ENCODE results near the gene GPR89B.
"Not testable (repeated sequence)": the region's sequence is repeated elsewhere in the genome, so short reads cannot be mapped to it uniquely, and the experiment has no call there.

Gene GPR89B

GRCh38 chr1:147928236-147929132 is at the start of gene GPR89B:
Gene GPR89B, plus strand, starts transcription at chr1:147928420. Its CDS starts 117 bp downstream, at chr1:147928537.
- H3K4me1 ChIP-seq (ENCODE audit: control insufficient read depth, low read depth, low read length); H3K36me3 ChIP-seq (ENCODE audit: control insufficient read depth, low read depth, low read length); H3K27me3 ChIP-seq (ENCODE audit: control insufficient read depth, insufficient read depth, low read length); H3K9me3 ChIP-seq (ENCODE audit: control insufficient read depth, low read depth, low read length); H3K27ac ChIP-seq (ENCODE audit: low read length): not testable (repeated sequence)
- Histone ChIP-seq H3K4me3 (ENCODE audit: low read length) (peak within 1 kb of the TSS; percentile 81), H3K9ac (ENCODE audit: low read length) (peak within 1 kb of the TSS; percentile 65)

GRCh38 chr1:147879911-147880310 is 48.3 kb upstream of the GPR89B start:
- Histone ChIP-seq H3K27me3 (ENCODE audit: control insufficient read depth, insufficient read depth, low read length) (no peaks in the 10 kb centered on the region), H3K36me3 (ENCODE audit: control insufficient read depth, low read depth, low read length) (no peaks in the 10 kb centered on the region), H3K4me1 (ENCODE audit: control insufficient read depth, low read depth, low read length) (peaks cover 8% of the 10 kb centered on the region), H3K9ac (ENCODE audit: low read length) (no peak overlapping the region), H3K9me3 (ENCODE audit: control insufficient read depth, low read depth, low read length) (peaks cover 9% of the 10 kb centered on the region), H3K4me3 (ENCODE audit: low read length) (no peak overlapping the region), H3K27ac (ENCODE audit: low read length) (no peak overlapping the region)

- Histone ChIP-seq H3K36me3 (ENCODE audit: control insufficient read depth, low read depth, low read length) (no peaks in the 10 kb centered on the region), H3K27ac (ENCODE audit: low read length) (no peak overlapping the region)
Observed at GRCh38 chr1:147882535-147882934, 45.7 kb upstream of the GPR89B start.

GRCh38 chr1:147890177-147890790 is 37.9 kb upstream of the GPR89B start:
- no peaks in the 10 kb centered on the region for H3K36me3 ChIP-seq (ENCODE audit: control insufficient read depth, low read depth, low read length)
- H3K27me3 ChIP-seq (ENCODE audit: control insufficient read depth, insufficient read depth, low read length): no peaks in the 10 kb centered on the region
- no peak overlapping the region for H3K27ac ChIP-seq (ENCODE audit: low read length)
- H3K9me3 ChIP-seq (ENCODE audit: control insufficient read depth, low read depth, low read length): no peaks in the 10 kb centered on the region
- H3K4me1 ChIP-seq (ENCODE audit: control insufficient read depth, low read depth, low read length): peaks cover 4% of the 10 kb centered on the region
- no peak overlapping the region for H3K4me3 ChIP-seq (ENCODE audit: low read length)
- no peak overlapping the region for H3K9ac ChIP-seq (ENCODE audit: low read length)

More at GRCh38 chr1:147882535-147882934, 45.7 kb upstream of the GPR89B start:
- Histone ChIP-seq H3K9ac (ENCODE audit: low read length) (no peak overlapping the region), H3K4me3 (ENCODE audit: low read length) (no peak overlapping the region), H3K27me3 (ENCODE audit: control insufficient read depth, insufficient read depth, low read length) (no peaks in the 10 kb centered on the region), H3K9me3 (ENCODE audit: control insufficient read depth, low read depth, low read length) (peaks cover 9% of the 10 kb centered on the region), H3K4me1 (ENCODE audit: control insufficient read depth, low read depth, low read length) (peaks cover 4% of the 10 kb centered on the region)

- Histone ChIP-seq H3K27me3 (ENCODE audit: control insufficient read depth, insufficient read depth, low read length) (no peaks in the 10 kb centered on the region), H3K36me3 (ENCODE audit: control insufficient read depth, low read depth, low read length) (no peaks in the 10 kb centered on the region), H3K27ac (ENCODE audit: low read length) (no peak overlapping the region), H3K4me1 (ENCODE audit: control insufficient read depth, low read depth, low read length) (peaks cover 4% of the 10 kb centered on the region), H3K4me3 (ENCODE audit: low read length) (no peak overlapping the region), H3K9ac (ENCODE audit: low read length) (no peak overlapping the region), H3K9me3 (ENCODE audit: control insufficient read depth, low read depth, low read length) (no peaks in the 10 kb centered on the region)
Observed at GRCh38 chr1:147891088-147891487, 37.1 kb upstream of the GPR89B start.

GRCh38 chr1:147892216-147892615 is 36.0 kb upstream of the GPR89B start:
- H3K27me3 ChIP-seq (ENCODE audit: control insufficient read depth, insufficient read depth, low read length): no peaks in the 10 kb centered on the region

GRCh38 chr1:147892731-147893214 is 35.4 kb upstream of the GPR89B start:
- Histone ChIP-seq H3K9ac (ENCODE audit: low read length) (no peak overlapping the region), H3K9me3 (ENCODE audit: control insufficient read depth, low read depth, low read length) (no peaks in the 10 kb centered on the region), H3K4me3 (ENCODE audit: low read length) (no peak overlapping the region), H3K27me3 (ENCODE audit: control insufficient read depth, insufficient read depth, low read length) (no peaks in the 10 kb centered on the region), H3K4me1 (ENCODE audit: control insufficient read depth, low read depth, low read length) (peaks cover 4% of the 10 kb centered on the region), H3K36me3 (ENCODE audit: control insufficient read depth, low read depth, low read length) (no peaks in the 10 kb centered on the region), H3K27ac (ENCODE audit: low read length) (no peak overlapping the region)

More at GRCh38 chr1:147892216-147892615, 36.0 kb upstream of the GPR89B start:
- no peak overlapping the region for H3K27ac ChIP-seq (ENCODE audit: low read length)
- H3K9ac ChIP-seq (ENCODE audit: low read length): no peak overlapping the region
- no peak overlapping the region for H3K4me3 ChIP-seq (ENCODE audit: low read length)
- no peaks in the 10 kb centered on the region for H3K36me3 ChIP-seq (ENCODE audit: control insufficient read depth, low read depth, low read length)
- H3K4me1 ChIP-seq (ENCODE audit: control insufficient read depth, low read depth, low read length): peaks cover 4% of the 10 kb centered on the region
- no peaks in the 10 kb centered on the region for H3K9me3 ChIP-seq (ENCODE audit: control insufficient read depth, low read depth, low read length)

- H3K9me3 ChIP-seq (ENCODE audit: control insufficient read depth, low read depth, low read length): no peaks in the 10 kb centered on the region
- no peak overlapping the region for H3K9ac ChIP-seq (ENCODE audit: low read length)
- peaks cover 4% of the 10 kb centered on the region for H3K4me1 ChIP-seq (ENCODE audit: control insufficient read depth, low read depth, low read length)
- no peak overlapping the region for H3K4me3 ChIP-seq (ENCODE audit: low read length)
- no peaks in the 10 kb centered on the region for H3K27me3 ChIP-seq (ENCODE audit: control insufficient read depth, insufficient read depth, low read length)
- no peak overlapping the region for H3K27ac ChIP-seq (ENCODE audit: low read length)
- H3K36me3 ChIP-seq (ENCODE audit: control insufficient read depth, low read depth, low read length): no peaks in the 10 kb centered on the region
Observed at GRCh38 chr1:147895123-147895522, 33.1 kb upstream of the GPR89B start.

GRCh38 chr1:147897029-147897752 is 31.0 kb upstream of the GPR89B start:
- Histone ChIP-seq H3K4me1 (ENCODE audit: control insufficient read depth, low read depth, low read length) (peaks cover 4% of the 10 kb centered on the region), H3K27ac (ENCODE audit: low read length) (no peak overlapping the region), H3K36me3 (ENCODE audit: control insufficient read depth, low read depth, low read length) (no peaks in the 10 kb centered on the region), H3K9ac (ENCODE audit: low read length) (no peak overlapping the region), H3K27me3 (ENCODE audit: control insufficient read depth, insufficient read depth, low read length) (no peaks in the 10 kb centered on the region), H3K9me3 (ENCODE audit: control insufficient read depth, low read depth, low read length) (no peaks in the 10 kb centered on the region), H3K4me3 (ENCODE audit: low read length) (no peak overlapping the region)

- Histone ChIP-seq H3K36me3 (ENCODE audit: control insufficient read depth, low read depth, low read length) (no peaks in the 10 kb centered on the region), H3K4me1 (ENCODE audit: control insufficient read depth, low read depth, low read length) (no peaks in the 10 kb centered on the region), H3K4me3 (ENCODE audit: low read length) (no peak overlapping the region), H3K9me3 (ENCODE audit: control insufficient read depth, low read depth, low read length) (no peaks in the 10 kb centered on the region), H3K27me3 (ENCODE audit: control insufficient read depth, insufficient read depth, low read length) (no peaks in the 10 kb centered on the region), H3K9ac (ENCODE audit: low read length) (no peak overlapping the region), H3K27ac (ENCODE audit: low read length) (no peak overlapping the region)
Observed at GRCh38 chr1:147897789-147898188, 30.4 kb upstream of the GPR89B start.

GRCh38 chr1:147902253-147902845 is 25.9 kb upstream of the GPR89B start, which contains the start of gene GJA8:
Gene GJA8, plus strand, starts transcription at chr1:147902795. Its CDS starts 5,161 bp downstream, at chr1:147907956.
- H3K4me3 ChIP-seq (ENCODE audit: low read length): no peak within 1 kb of the TSS
- H3K9me3 ChIP-seq (ENCODE audit: control insufficient read depth, low read depth, low read length): no peaks in the 10 kb centered on the region
- no peaks in the 10 kb centered on the region for H3K4me1 ChIP-seq (ENCODE audit: control insufficient read depth, low read depth, low read length)
- H3K36me3 ChIP-seq (ENCODE audit: control insufficient read depth, low read depth, low read length): no peaks in the 10 kb centered on the region
- H3K27ac ChIP-seq (ENCODE audit: low read length): no peak within 1 kb of the TSS
- H3K9ac ChIP-seq (ENCODE audit: low read length): no peak within 1 kb of the TSS
- H3K27me3 ChIP-seq (ENCODE audit: control insufficient read depth, insufficient read depth, low read length): no peaks in the 10 kb centered on the region
